NCI-H82 treated with DMSO at 0.1 percent for 48 hours (cell line): Measurements from ENCODE around the gene CMBL.
"Not testable (repeated sequence)": the region's sequence is repeated elsewhere in the genome, so short reads cannot be mapped to it uniquely, and the experiment has no call there.

Source experiments
- DNase-seq: peaks from one replicate; lab custom pipeline; 2025; ENCODE audit not compliant: unreplicated experiment; lab: John Stamatoyannopoulos, UW

CMBL gene

DNA sequence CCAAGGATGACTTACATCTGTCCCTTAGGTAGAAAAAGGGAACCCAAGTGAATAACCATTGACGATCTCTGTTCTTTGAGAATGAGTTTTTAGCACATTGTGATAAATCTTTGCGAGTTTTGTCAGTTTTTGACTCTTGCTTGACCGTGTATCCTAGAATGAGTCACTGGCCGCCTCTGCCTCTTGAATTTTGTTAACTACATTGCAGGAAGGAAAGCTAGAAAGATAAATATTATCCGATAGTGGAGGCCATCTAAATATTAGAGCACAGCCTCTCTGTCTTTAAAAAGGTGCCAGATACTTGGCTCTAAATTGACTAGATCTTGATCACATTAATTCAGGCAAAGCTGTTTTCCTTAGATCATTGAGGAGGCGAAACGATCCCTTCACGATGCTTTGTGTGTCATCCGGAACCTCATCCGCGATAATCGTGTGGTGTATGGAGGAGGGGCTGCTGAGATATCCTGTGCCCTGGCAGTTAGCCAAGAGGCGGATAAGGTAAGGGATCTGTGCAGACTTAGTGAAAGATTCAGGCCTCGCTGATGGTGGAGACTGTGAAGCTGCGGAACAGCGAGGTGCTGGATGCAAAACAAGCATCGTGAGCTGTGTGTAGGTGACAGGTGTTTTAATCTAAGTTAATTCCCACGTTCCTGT is 45.5 kb downstream of the CMBL start:
- peak; percentile 81 for DNase-seq

DNA sequence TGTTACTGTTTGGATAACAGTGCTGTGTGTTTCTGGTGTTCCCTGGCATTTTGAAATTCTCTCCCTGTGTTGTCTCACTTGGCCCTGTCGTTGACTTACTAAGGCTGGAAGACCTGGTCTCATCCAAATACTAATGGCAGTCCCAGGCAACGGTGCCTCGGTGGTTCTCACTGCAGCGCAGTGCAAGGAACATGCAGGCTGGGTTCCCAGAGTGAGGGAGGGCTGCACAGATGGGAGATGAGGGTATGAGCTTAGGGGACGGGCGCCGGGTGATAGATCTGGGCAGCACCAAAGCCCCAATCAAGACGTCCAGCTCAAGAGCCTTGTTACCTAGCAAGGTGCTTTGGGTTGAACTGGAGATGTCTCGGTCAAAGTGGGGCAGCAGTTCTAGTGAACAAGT is 46.6 kb downstream of the CMBL start:
- no peak for DNase-seq

DNA sequence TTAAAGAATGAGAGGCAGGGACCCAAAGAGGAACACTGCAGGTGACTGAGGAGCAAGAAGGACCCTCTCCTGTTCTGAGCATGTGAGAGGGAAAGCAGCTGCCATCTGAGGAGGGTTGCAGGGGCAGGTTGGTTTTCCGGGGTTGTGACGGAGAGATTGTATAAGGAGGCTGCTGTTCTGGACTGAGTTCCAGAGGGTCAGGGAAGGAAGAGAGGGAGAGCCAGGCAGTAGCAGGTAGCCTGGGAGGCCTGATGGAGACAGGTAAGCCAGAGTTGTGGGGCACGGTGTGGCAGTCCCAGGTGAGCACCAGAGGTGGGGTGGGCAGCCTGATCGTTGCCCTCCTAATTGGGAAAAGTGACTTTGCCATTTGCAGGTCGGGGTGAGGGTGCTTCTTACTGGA is 47.8 kb downstream of the CMBL start:
- DNase-seq = no peak

DNA sequence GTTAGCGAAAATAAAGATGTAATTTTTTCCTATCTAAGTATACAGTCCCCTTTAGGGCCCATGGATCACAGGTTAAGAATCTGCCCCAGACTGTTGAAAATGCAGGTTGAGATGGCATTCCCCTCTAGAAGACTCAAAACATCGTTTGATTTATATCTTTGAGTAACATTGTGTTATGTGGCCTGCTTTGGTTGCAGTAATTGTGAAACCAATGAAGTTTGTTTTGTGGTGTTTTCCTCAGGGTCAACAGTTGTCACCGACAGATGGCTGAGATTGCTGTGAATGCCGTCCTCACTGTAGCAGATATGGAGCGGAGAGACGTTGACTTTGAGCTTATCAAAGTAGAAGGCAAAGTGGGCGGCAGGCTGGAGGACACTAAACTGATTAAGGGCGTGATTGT is 49.8 kb downstream of the CMBL start:
- DNase-seq = no peak

DNA sequence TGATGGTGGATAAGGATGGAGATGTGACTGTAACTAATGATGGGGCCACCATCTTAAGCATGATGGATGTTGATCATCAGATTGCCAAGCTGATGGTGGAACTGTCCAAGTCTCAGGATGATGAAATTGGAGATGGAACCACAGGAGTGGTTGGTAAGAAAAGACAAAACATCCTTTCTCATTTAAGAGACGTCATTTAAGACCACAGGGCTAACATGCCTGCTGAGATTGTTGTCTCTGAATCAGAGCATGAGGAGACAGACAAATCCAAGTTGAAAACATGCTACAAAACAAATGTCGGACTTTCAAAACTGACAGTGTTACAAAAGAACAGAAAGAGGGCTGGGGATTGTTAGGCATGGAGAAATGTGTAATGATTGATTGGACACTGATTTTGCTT is 53.0 kb downstream of the CMBL start:
- no peak for DNase-seq

DNA sequence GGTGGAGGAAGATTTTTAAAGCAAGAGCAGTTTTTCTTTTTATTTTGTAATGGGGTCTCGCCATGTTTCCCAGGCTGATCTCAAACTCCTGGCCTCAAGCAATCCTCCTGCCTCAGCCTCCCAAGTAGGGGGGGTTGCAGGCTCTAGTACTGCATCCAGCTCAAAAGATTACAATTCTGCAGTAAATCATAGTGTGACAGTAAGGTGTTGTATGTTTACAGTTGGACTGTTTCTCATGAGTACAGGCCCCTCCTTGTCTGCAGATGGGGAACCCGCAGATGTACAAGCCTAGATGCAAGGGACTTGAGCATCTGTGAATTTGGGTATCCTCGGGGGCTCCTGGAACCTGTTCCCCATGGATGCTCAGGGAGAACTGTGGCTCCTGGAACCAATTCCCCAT is 54.3 kb downstream of the CMBL start:
- no peak for DNase-seq

DNA sequence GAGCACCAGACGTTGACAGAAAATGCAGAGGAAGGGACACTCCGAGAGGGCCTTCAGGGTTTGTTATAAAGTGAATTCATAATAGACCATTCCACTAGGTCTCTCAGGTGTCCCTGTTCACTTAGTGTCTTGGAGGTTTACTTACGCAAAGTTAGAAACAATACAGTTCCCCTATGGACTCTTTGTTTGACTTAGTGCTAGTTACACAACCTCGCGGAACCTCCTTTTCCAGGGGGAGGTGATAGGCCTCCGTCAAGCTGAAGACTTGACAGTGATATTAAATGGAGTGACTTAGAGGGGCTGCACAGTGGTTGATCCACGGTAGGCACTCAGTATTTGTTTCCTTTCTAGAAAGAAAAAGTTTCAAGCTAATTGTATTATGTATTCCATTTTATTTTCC is 56.3 kb downstream of the CMBL start:
- DNase-seq = no peak

DNA sequence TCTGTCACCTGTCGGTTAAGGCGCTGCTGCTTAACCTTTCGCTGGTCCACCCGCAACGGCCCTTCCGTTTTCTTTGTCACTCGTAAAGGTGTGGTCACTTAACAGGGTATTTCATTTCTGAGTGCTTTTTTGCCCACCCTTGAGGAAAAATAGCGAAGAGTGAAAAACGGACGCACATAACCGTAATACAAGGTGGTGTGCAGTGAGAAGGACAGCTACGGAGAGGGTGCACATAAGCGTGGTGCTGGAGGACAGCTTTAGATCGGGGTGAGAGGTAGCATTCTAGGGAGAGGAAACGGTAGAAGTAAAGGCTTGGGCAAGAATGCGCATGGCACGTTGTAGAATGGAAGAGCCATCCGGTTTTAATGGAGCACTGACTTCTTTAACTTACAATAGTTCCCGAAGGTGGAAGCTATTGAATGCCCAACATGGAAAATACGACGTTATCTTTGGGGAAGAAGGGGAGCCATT is 56.9 kb downstream of the CMBL start:
- no peak for DNase-seq

DNA sequence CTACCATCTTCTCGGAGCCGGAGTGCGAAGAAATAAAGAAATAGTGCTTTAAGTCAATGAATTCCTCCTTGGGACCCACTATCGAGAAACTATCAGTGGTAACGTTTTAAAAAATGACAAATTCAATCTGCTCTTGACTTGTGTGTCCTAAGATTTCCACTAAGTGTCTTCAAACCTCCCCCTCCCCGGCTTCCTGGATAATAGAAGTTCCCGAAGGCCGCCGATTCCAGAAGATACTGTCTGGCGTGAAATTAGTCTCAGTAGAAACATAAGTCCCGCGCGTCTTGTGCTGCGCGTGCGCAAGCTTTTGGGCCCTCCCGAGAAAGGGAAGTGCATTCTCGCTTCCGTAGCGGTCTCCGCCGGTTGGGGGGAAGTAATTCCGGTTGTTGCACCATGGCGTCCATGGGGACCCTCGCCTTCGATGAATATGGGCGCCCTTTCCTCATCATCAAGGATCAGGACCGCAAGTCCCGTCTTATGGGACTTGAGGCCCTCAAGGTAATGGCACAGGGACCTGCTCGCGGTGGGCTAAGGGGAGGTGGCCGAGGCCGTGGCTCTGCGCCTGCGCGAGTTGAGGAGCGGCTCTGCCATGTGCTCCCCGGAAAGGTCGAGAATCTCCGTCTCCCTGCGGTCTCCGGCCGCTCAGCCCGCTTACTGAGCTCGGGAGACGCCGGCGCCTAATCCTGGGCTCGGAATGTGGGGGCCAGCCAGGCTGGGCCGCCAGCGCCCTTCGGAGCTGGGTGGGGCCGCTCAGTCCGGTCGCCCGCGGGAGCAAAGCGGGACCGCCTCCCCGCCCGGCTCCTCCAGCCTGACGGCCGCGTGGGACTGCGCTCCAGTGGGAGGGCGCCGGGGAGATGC is 57.5 kb downstream of the CMBL start, which contains the start of gene CCT5:
TSS of gene CCT5 (plus strand) at position 333 of the 858 bp plus-strand sequence. CDS start at position 394, 61 bp downstream.
- peak; percentile 87 for DNase-seq

DNA sequence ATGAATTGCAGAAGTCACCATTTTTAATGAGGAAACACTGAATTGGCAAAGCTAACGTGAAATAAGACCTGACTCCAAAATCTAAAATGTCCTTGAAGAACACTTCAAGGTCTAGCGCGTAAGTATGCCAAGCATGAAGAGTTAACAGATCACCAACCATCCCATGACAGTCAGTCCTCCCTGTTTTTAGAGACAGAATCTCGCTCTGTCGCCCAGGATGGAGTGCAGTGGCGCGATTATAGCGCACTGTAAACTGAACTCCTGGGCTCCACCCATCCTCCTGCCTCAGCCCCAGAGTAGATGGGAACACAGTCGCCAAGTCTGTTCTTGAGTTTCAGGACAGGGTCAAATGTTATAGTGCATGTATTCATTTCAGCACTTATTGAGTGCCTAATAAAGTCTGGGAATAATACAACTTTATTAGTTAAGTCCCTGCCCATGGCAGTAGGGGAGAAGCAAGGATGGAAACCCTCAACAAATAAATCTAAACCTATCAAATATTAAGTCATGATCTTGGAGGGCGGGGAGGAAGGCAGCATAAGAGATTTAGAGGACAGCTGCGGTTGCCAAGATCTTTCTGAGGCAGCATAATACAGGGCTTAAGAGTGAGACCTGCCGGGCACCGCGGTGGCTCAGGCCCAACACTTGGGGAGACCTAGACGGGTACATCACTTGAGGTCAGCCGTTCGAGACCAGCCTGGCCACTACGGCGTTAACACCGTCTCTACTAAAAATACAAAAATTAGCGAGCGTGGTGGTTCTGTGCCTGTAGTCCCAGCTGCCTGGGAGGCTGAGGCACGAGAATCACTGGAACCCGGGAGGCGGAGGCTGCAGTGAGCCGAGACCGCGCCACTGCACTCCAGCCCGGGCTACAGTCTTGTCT is 59.1 kb downstream of the CMBL start:
- peak; percentile 10 for DNase-seq

DNA sequence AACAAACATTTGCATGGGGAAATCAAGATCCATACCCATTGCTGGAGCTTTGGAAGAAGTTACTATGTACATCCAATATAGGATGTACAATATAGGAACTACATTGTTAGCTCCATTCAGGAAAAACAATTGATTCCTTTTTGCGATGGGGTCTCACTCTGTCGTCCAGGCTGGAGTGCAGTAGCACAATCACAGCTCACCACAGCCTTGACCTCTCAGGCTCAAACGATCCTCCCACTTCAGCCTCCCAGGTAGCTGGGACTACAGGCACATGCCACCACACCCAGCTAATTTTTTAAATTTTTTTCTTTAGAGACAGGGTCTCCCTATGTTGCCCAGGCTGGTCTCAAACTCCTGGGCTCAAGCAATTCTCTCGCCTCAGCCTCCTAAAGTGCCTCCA is 60.5 kb downstream of the CMBL start:
- not testable (repeated sequence) for DNase-seq

DNA sequence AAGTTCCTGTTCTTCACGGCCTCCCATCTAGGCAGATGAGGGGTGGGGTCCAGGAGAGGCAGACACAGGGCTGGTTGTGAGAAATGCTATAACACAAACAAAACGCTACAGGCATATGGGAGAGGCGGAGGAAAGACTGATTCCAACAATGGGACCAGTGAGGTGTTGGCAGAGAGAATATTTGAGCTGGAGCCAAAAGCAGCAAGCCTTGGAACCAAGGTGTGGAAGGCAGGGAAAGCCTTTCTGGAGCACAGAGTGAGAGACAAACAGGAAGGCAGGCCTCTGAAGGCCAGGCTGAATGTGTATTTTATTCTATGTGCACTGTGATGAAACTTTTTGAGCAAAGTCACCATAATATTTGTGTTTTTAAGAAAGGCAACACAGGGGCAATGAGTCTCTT is 60.9 kb downstream of the CMBL start:
- DNase-seq = no peak

DNA sequence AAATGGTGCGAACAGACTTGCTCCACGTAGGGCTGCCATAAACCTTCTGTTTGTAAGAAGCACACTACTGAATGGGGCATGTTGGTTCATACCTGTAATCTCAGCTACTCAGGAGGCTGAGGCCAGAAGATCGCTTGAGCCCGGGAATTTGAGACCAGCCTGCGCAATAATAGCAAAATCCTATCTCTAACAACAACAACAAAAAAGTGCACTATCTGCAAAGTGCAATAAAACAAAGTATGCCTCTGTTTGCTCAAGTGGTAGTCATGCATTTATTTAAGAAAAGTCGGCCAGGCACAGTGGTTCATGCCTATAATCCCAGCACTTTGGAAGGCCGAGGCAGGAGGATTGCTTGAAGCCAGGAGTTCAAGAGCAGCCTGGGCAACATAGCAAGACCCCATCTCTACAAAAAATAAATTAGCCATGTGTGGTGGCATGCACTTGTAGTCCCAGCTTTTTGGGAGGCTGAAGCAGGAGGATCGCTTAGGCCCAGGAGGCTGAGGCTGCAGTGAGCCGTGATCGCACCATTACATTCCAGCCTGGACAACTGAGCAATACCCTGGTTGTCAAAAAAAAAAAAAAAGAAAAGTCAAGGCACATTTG is 63.3 kb downstream of the CMBL start:
- DNase-seq = no peak

DNA sequence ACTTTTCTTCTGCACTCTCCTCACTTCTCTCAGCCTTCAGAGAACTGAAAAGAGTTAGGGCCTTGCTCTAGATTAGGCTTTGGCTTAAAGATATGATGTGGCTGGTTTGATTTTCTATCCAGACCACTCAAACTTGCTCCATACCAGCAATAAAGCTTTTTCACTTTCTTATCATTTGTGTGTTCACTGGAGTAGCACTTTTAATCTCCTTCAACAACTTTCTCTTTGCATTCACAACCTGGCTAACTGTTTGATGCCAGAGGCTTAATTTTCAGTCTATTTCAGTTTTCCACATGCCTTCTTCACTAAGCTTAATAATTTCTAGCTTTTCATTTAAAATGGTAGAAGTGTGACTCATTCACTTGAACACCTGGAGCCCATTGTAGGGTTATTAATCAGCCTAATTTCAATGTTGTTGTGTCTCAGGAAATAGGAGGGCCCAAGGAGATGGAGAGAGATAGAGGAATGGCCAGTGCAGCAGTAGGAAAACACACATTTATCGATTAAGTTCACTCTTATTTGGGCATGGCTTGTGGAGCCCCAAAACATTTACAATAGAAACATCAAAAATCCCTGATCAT is 64.0 kb downstream of the CMBL start:
- no peak for DNase-seq

DNA sequence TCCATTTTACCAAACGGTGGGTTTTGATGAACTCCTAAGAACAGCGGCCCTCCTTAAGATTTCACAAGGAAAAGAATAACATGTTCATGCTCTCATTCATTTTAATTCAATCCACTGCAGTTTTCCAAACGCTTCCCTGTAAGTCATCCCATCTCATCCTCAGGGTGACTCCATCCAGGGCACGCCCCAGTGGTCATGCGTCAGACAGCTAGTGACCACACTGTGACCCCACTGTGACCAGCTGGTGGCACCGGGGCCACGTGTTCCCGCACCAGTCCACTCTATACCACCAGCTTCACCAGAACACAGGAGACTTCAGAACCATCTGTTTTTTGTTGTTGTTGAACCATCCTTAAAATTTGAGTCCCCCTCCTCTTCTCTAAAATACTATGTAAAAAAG is 72.4 kb downstream of the CMBL start:
- no peak for DNase-seq

DNA sequence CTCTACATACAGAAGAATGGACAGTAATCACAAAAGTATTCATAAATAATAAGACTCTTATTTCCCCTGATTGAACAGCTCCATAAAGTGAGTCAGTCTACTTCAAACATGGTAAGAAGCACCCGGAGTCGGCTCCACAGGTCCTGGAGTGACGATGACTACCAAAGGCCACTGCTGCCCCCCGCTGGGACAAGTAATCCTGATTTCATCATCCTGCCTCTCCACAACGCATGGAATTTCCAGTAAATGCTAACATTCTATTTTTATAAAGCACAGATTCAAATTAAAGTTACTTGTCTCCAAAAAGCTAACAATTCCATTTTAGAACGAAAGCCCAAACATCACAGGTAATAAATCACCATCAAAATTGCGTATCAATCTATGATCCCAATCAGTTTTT is 74.2 kb downstream of the CMBL start:
- DNase-seq = peak; percentile 3

DNA sequence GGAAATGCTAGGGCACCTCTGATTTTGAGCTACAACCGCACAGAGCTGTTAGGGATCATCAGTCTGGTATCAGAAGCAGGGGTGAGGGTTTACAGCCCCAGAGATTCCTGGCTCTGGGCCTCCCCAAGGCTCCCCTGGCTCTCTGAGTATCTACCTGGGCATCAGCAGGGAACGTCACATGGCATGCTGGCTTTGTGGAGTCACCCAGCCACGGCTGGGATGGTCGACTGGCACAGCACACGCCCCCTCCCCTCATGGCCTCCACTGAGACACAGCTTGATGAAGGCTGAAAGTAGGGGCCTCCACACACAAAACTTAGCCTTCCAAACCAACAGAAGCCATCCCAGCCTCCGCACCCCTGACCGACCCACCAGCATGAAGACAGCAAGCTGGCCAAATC is 74.7 kb downstream of the CMBL start:
- DNase-seq = no peak

DNA sequence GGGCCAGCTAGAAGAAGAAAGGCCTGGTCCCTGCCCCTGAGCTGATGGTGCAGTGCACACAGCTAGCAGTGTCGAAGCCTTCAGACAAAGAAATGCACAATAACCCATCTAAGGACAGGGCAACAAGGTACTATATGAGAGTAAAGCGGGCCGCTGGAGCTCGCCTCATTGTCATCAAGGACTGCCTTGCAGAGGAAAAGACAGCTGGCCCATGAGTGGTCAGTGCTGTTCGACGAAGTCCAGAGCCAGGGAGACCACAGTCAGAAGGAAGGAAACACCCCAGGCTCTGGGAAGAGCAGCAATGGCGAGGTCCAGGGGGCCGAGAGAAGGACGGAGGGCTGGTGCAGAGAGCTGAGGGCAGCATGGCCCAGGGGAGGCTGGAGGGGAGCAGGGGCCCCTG is 75.3 kb downstream of the CMBL start:
- no peak for DNase-seq

DNA sequence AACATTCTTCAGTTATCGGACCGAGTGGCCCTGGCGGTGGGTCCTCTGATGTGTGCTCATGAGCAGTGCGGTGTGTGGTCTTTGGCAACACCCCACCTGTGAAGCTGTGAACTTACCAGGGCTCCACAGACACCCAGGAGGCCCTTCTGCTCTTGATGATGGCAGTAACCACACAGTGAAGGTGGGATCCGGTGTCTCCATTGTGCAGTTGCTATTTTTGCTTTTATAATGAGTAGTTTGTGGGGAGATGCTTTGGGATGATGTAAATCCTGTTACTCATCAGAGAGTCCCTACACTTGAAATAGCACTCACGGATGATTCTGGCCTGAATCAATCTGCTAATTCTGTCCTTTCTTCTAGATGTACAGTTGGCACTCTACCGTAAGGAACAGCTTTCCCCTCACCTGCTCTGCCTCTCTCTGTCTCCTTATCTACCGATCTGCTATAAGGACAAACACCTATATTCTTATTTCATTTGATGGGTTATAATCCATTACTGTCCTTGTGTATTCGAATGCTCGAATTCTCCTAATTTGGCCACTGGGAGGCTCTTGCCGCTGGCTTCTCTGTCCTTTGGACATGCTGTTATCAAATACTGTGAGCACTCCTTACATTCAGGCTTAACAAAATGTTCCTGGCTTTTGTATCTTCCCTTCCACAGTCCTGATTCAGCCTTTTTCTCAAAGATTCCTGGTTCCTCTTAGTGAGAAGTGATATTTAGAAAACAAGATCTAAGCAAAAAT is 78.2 kb downstream of the CMBL start:
- DNase-seq = no peak

DNA sequence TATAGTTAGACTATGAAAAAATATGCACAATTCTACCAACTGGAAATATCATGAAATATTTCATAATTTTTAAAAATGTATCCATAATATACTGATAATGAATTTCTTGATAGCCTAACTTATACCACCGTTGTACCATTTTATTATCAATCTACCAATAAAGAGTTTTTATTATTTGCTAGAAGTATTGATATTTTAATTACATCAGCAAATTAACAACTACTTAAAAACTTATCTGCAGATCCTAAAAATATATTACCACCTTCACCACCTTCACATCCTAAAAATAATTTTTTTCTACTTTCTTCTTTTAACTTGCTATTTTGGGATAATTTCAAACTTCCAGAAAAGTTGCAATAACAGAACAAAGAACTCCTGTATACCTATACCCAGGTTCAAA is 79.4 kb downstream of the CMBL start:
- no peak for DNase-seq
